H1 (cell line): Measurements from ENCODE around the gene ZMIZ1. TPM values are rescaled to one million over a fixed set of nuclear protein-coding genes. Genes with fewer than 3 reads are reported as not detected.

Source experiments
- EGR1 ChIP-seq: IDR thresholded peaks from 2 replicates; pipeline ENCODE4 v1.6.1; 2011; ENCODE audit warnings: low read depth, low read length, borderline replicate concordance
- PHF8 ChIP-seq: fragments of 200-600 bp; sonication (generic); conservative IDR thresholded peaks from 2 replicates; pipeline ENCODE4 v1.7.1; 2012; ENCODE audit warnings: low read depth, mild to moderate bottlenecking, inconsistent platforms, low read length, moderate library complexity
- RAD21 ChIP-seq, 2 experiments: IDR thresholded peaks in 1 of 2; conservative IDR thresholded peaks in 1 of 2; 2 replicates each; pipeline ENCODE4 v1.6.1; 2011; ENCODE audit warnings: low read depth in 2 of 2, low read length in 2 of 2, improper control_type of control experiment in 1 of 2, inconsistent platforms in 1 of 2, mild to moderate bottlenecking in 1 of 2, moderate library complexity in 1 of 2
- TBP ChIP-seq: IDR thresholded peaks from 2 replicates; pipeline ENCODE4 v1.6.1; 2011; ENCODE audit warnings: low read depth, low read length, improper control_type of control experiment
- TCF12 ChIP-seq: IDR thresholded peaks from 2 replicates; pipeline ENCODE4 v1.6.1; 2011; ENCODE audit warnings: low read depth, mild to moderate bottlenecking, low read length
- TEAD4 ChIP-seq: IDR thresholded peaks from 2 replicates; pipeline ENCODE4 v1.6.1; 2012; ENCODE audit warnings: low read depth, low read length, inconsistent platforms, mixed read lengths
- polyA plus RNA-seq, 7 experiments: library from polyadenylated mRNA; depleted of rRNA in 3 of 7; stranded (reverse) in 5 of 7; unstranded in 2 of 7; fragments of >200 nt in 5 of 7; fragments of 200-250 nt in 2 of 7; gene quantifications; 1 replicate in 5 of 7; 2 replicates in 1 of 7; 4 replicates in 1 of 7; pipeline versions ENCODE4 v1.2.1 to v1.2.3, GENCODE V29; 2011 to 2013; ENCODE audit warnings: missing spikeins in 2 of 7, mixed read lengths in 2 of 7
- total RNA-seq: library from RNA; stranded (reverse); fragmentation: NEBNext Ultra II Directional; extraction: Animal tissue kit (Norgen Biotek cat#: 25700); gene quantifications from 2 replicates; pipeline ENCODE4 v1.2.1, GENCODE V29; 2021

ZMIZ1 gene
- total and polyA plus RNA-seq, 2 of the 8 experiments (the other 6 are each of a cell fraction or from before 2014, with no cell fraction given), result 8.1 to 28.0 TPM

DNA sequence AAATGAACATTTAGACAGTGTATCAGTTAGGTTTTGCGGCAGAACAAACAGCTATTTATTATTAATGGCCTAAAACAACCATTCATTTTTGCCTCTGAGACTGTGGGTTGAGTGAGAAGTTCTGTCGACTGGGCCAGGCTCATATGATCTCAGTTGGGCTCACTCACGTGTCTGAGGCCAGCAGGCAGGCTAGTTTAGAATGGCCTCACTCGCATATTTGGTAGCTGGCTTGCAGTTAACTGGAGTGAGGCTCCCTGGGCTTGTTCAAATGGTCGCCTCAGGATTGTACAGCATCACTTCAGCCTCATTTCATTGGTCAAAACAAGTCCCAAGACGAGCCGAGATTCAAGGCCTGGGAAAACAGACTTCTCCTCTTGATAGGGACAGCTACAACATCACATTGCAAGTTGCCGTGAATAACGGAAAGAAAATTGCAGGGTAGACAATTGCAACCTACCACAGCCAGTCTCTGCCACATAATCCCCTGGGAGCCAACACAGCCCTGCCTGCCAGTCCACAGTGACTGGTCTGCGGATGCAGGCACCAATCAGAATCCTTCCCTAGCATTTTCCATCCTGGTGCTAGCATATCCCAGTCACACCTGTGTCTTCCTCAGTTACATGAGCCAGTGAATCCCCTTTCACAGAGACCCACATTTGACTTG lies 255.4 kb downstream of the ZMIZ1 start (continued):
- no peak for TF ChIP-seq EGR1
- TF ChIP-seq TEAD4, result no peak
- no peak for TF ChIP-seq RAD21 (IDR thresholded peaks at IDR 0.05 in 1 of 2, conservative IDR thresholded peaks at IDR 0.05 in 1 of 2; ENCODE audit: low read depth in 2 of 2, low read length in 2 of 2)
- TF ChIP-seq TBP, result no peak
- no peak for TF ChIP-seq TCF12
- no peak for TF ChIP-seq PHF8
